Measurements from ENCODE around the gene SLC22A5.
"Not testable (repeated sequence)": the region's sequence is repeated elsewhere in the genome, so short reads cannot be mapped to it uniquely, and the experiment has no call there.

The SLC22A5 gene

GRCh38 chr5:132414634-132415378, 45.3 kb downstream of the SLC22A5 start:
- no peak for DNase-seq

GRCh38 chr5:132415516-132415915, 46.0 kb downstream of the SLC22A5 start:
- DNase-seq, result not testable (repeated sequence)

GRCh38 chr5:132416306-132417009, 46.9 kb downstream of the SLC22A5 start:
- DNase-seq, result no peak

GRCh38 chr5:132417010-132417439, 47.5 kb downstream of the SLC22A5 start:
- DNase-seq, result no peak

- no peak for DNase-seq
Observed at GRCh38 chr5:132417461-132417860, 48.0 kb downstream of the SLC22A5 start.

GRCh38 chr5:132417889-132418485, 48.5 kb downstream of the SLC22A5 start:
- no peak for DNase-seq

- DNase-seq, result peak; percentile 25
Observed at GRCh38 chr5:132418881-132419280, 49.4 kb downstream of the SLC22A5 start.

GRCh38 chr5:132419502-132420468, 50.3 kb downstream of the SLC22A5 start:
- DNase-seq, result peak; percentile 70

GRCh38 chr5:132420706-132421272, 51.3 kb downstream of the SLC22A5 start:
- no peak for DNase-seq

- no peak for DNase-seq
Observed at GRCh38 chr5:132421462-132421861, 52.0 kb downstream of the SLC22A5 start.

- DNase-seq, result no peak
Observed at GRCh38 chr5:132422720-132423437, 53.4 kb downstream of the SLC22A5 start.

- DNase-seq, result no peak
Observed at GRCh38 chr5:132423438-132423898, 54.0 kb downstream of the SLC22A5 start.

GRCh38 chr5:132424167-132424880, 54.8 kb downstream of the SLC22A5 start:
- no peak for DNase-seq

GRCh38 chr5:132425009-132425937, 55.8 kb downstream of the SLC22A5 start:
- no peak for DNase-seq

GRCh38 chr5:132425975-132426524, 56.5 kb downstream of the SLC22A5 start:
- DNase-seq, result no peak

GRCh38 chr5:132426525-132427138, 57.1 kb downstream of the SLC22A5 start:
- DNase-seq, result no peak

- DNase-seq, result no peak
Observed at GRCh38 chr5:132427281-132428146, 58.0 kb downstream of the SLC22A5 start.

GRCh38 chr5:132428147-132428482, 58.6 kb downstream of the SLC22A5 start:
- DNase-seq, result no peak

All from NCI-H1105 treated with DMSO at 0.1 percent for 48 hours (cell line).